Spleen (tissue), 11 donors: ENCODE results near the gene NRARP. TPM values are rescaled to one million over a fixed set of nuclear protein-coding genes. Genes with fewer than 3 reads are reported as not detected.

Experiments
- DNase-seq: peaks from one replicate; pipeline ENCODE4 v3.0.0-alpha.2; 2020
- H3K27ac ChIP-seq, 8 donors: fragments of 200-600 bp; sonication (generic) in 7 of 8; 1 replicate in 4 of 8; 2 replicates in 4 of 8; pipeline versions ENCODE4 v1.5.0 to v1.8.0; 2016 to 2021; ENCODE audit warnings: inconsistent platforms in 4 of 8, mild to moderate bottlenecking in 4 of 8, moderate library complexity in 1 of 8
- H3K27me3 ChIP-seq, 7 donors: fragments of 200-600 bp; sonication (generic) in 6 of 7; replicated peaks in 1 of 7; 1 replicate in 4 of 7; 2 replicates in 3 of 7; pipeline versions ENCODE4 v1.5.0 to v1.8.0; 2016 to 2021; ENCODE audit warnings: inconsistent platforms in 3 of 7, mild to moderate bottlenecking in 1 of 7
- H3K36me3 ChIP-seq, 6 donors: fragments of 200-600 bp; sonication (generic) in 5 of 6; 1 replicate in 4 of 6; 2 replicates in 2 of 6; pipeline versions ENCODE4 v1.5.0 to v1.8.0; 2016 to 2021; ENCODE audit warnings: inconsistent platforms in 2 of 6
- H3K4me1 ChIP-seq, 6 donors: fragments of 200-600 bp; sonication (generic) in 5 of 6; 1 replicate in 3 of 6; 2 replicates in 3 of 6; pipeline versions ENCODE4 v1.5.0 to v1.8.0; 2016 to 2021; ENCODE audit warnings: inconsistent platforms in 3 of 6
- H3K4me3 ChIP-seq, 8 donors: fragments of 200-600 bp; sonication (generic) in 7 of 8; 1 replicate in 4 of 8; 2 replicates in 4 of 8; pipeline versions ENCODE4 v1.5.0 to v1.8.0; 2016 to 2021; ENCODE audit warnings: inconsistent platforms in 4 of 8, mild to moderate bottlenecking in 4 of 8, moderate library complexity in 2 of 8
- H3K9me3 ChIP-seq, 8 donors: fragments of 200-600 bp; sonication (generic) in 7 of 8; 1 replicate in 4 of 8; 2 replicates in 4 of 8; pipeline versions ENCODE4 v1.5.0 to v1.8.0; 2016 to 2021; ENCODE audit warnings: inconsistent platforms in 4 of 8
- CTCF ChIP-seq, 11 experiments: fragments of 200-600 bp in 7 of 11; fragments of 450-650 bp in 4 of 11; sonication (generic) in 4 of 11; IDR thresholded peaks in 8 of 11; conservative IDR thresholded peaks in 3 of 11; 1 replicate in 7 of 11; 2 replicates in 4 of 11; pipeline versions ENCODE4 v1.4.0 to v1.8.0; 2016 to 2021; ENCODE audit warnings: antibody characterized with exemption in 11 of 11, inconsistent platforms in 4 of 11, mild to moderate bottlenecking in 1 of 11
- POLR2A ChIP-seq, 3 donors: fragments of 450-650 bp; IDR thresholded peaks; one replicate each; pipeline ENCODE4 v1.5.1; 2017; ENCODE audit warnings: antibody characterized with exemption in 3 of 3, mild to moderate bottlenecking in 1 of 3
- POLR2AphosphoS5 ChIP-seq, 3 donors: sonication (generic); formaldehyde crosslinking; IDR thresholded peaks; one replicate each; pipeline ENCODE4 v1.5.1; 2017; ENCODE audit warnings: antibody characterized with exemption in 3 of 3
- WGBS, 5 donors: extraction: QIAGEN DNeasy Blood & Tissue Kit in 3 of 5; methylation state at CpG; one replicate each; pipeline versions ENCODE4 v1.1.5 to v1.1.7; 2013 to 2018; 5-methylcytosine and 5-hydroxymethylcytosine counted together
- intact Hi-C: fragments of 100-400 bp; cut with DNase I; formaldehyde crosslinking; loops from one replicate; pipeline ENCODE4 v1.15.0; 2023; ENCODE audit warnings: low total_unique reads
- polyA plus RNA-seq, 3 donors: library from polyadenylated mRNA; stranded (reverse); fragments of 200-250 nt; gene quantifications; one replicate each; pipeline ENCODE4 v1.2.1, GENCODE V29; 2013
- total RNA-seq, 7 donors: library from RNA; depleted of rRNA in 3 of 7; stranded (reverse); fragments of >200 nt in 3 of 7; fragmentation: NEBNext Ultra II Directional in 4 of 7; extraction: Animal tissue kit (Norgen Biotek cat#: 25700) in 4 of 7; gene quantifications; one replicate each; pipeline versions ENCODE4 v1.1.0 to v1.2.1, GENCODE V29; 2016 to 2021
- donor health status: healthy with polysubstance abuse.
- donor health status: DM: no; HTN: no; CAD: no; lungs with moderate emphysema.
- donor health status: DM: no; HTN: no; CAD: no.
- donor health status: Bipolar disorder and iron deficiency.
- donor health status: healthy.
- donor health status: DM: no; HTN: no; CAD: no.
- donor health status: DM: yes; HTN: yes; CAD: no.

The NRARP gene
- total and polyA plus RNA-seq, 10 donors, result 0.37 to 24.4 (median 8.0) TPM

- Histone ChIP-seq H3K9me3 (no peaks in the 10 kb centered on the region), H3K4me1 (peaks cover 0 to 24% (median 14%) of the 10 kb centered on the region in 6 donors), H3K27ac (no peak overlapping the region), H3K4me3 (no peak overlapping the region), H3K36me3 (no peaks in the 10 kb centered on the region), H3K27me3 (no peaks in the 10 kb centered on the region)
- no peak for DNase-seq
- WGBS, 5 donors, result 60 to 87% (median 79%) methylated on average over 10 to 18 of the region's 18 CpGs
- TF ChIP-seq CTCF (IDR thresholded peaks at IDR 0.05 in 8 of 11, conservative IDR thresholded peaks at IDR 0.05 in 3 of 11), result no peak
- TF ChIP-seq POLR2A (IDR thresholded peaks at IDR 0.05), result no peak
- TF ChIP-seq POLR2AphosphoS5 (IDR thresholded peaks at IDR 0.05), result no peak
- intact Hi-C loops, result no loop called here
These were observed 51.5 kb downstream of the NRARP start for GRCh38 chr9:137250329-137251193.

Other genes starting within 250 kb of the NRARP start
- gene ENTPD2, start 248.2 kb downstream of the NRARP start, total RNA-seq, result under 1 TPM in 2 of 7 donors, not detected in 5; 0.32 to 0.40 TPM
- under 1 TPM in 2 of 3 donors, not detected in 1; 0.11 to 0.58 TPM for gene ENTPD2, start 248.2 kb downstream of the NRARP start, polyA plus RNA-seq
- 1 to 10 TPM; 2.1 to 6.5 (median 3.0) TPM for gene SAPCD2, start 231.7 kb downstream of the NRARP start, total RNA-seq
- 1 to 10 TPM in 2 of 3 donors, under 1 TPM in 1; 0.76 to 2.5 (median 2.4) TPM for gene SAPCD2, start 231.7 kb downstream of the NRARP start, polyA plus RNA-seq
- 10 to 100 TPM; 19.5 to 35.9 (median 28.6) TPM for gene UAP1L1, start 224.8 kb downstream of the NRARP start, total RNA-seq
- 10 to 100 TPM; 12.5 to 29.7 (median 24.6) TPM for gene UAP1L1, start 224.8 kb downstream of the NRARP start, polyA plus RNA-seq
- gene MAN1B1, start 215.3 kb downstream of the NRARP start, total RNA-seq, result 10 to 100 TPM; 43.2 to 67.9 (median 51.7) TPM
- gene MAN1B1, start 215.3 kb downstream of the NRARP start, polyA plus RNA-seq, result 100 to 1,000 TPM in 1 of 3 donors, 10 to 100 TPM in 2; 49.6 to 112 (median 90.0) TPM
- gene DPP7, start 187.5 kb downstream of the NRARP start, total RNA-seq, result 100 to 1,000 TPM; 105 to 250 (median 166) TPM
- gene DPP7, start 187.5 kb downstream of the NRARP start, polyA plus RNA-seq, result 100 to 1,000 TPM; 342 to 536 (median 501) TPM
- under 1 TPM in 1 of 7 donors, not detected in 6; 0.70 TPM for gene GRIN1, start 163.1 kb downstream of the NRARP start, total RNA-seq
- under 1 TPM; 0.03 to 0.07 (median 0.03) TPM for gene GRIN1, start 163.1 kb downstream of the NRARP start, polyA plus RNA-seq
- gene LRRC26, start 132.2 kb downstream of the NRARP start, total RNA-seq, result under 1 TPM in 2 of 7 donors, not detected in 5; 0.28 to 0.60 TPM
- under 1 TPM in 1 of 3 donors, not detected in 2; 0.06 TPM for gene LRRC26, start 132.2 kb downstream of the NRARP start, polyA plus RNA-seq
- not detected for gene TMEM210, start 130.2 kb downstream of the NRARP start, total RNA-seq
- gene TMEM210, start 130.2 kb downstream of the NRARP start, polyA plus RNA-seq, result not detected
- gene ANAPC2, start 113.7 kb downstream of the NRARP start, total RNA-seq, result 10 to 100 TPM; 38.4 to 93.0 (median 62.2) TPM
- gene ANAPC2, start 113.7 kb downstream of the NRARP start, polyA plus RNA-seq, result 10 to 100 TPM; 27.8 to 67.4 (median 48.5) TPM
- 10 to 100 TPM; 38.2 to 54.3 (median 43.0) TPM for gene SSNA1, start 113.6 kb downstream of the NRARP start, total RNA-seq
- gene SSNA1, start 113.6 kb downstream of the NRARP start, polyA plus RNA-seq, result 100 to 1,000 TPM in 1 of 3 donors, 10 to 100 TPM in 2; 82.0 to 109 (median 99.6) TPM
- 1 to 10 TPM; 6.3 to 9.6 (median 7.2) TPM for gene TPRN, start 101.5 kb downstream of the NRARP start, total RNA-seq
- 10 to 100 TPM in 1 of 3 donors, 1 to 10 TPM in 2; 4.5 to 10.7 (median 4.7) TPM for gene TPRN, start 101.5 kb downstream of the NRARP start, polyA plus RNA-seq
- 10 to 100 TPM; 28.4 to 37.9 (median 34.6) TPM for gene TMEM203, start 96.6 kb downstream of the NRARP start, total RNA-seq
- gene TMEM203, start 96.6 kb downstream of the NRARP start, polyA plus RNA-seq, result 10 to 100 TPM; 37.4 to 50.1 (median 44.9) TPM
- gene NDOR1, start 96.6 kb downstream of the NRARP start, total RNA-seq, result 10 to 100 TPM; 14.2 to 28.7 (median 21.6) TPM
- 10 to 100 TPM in 1 of 3 donors, 1 to 10 TPM in 2; 6.3 to 21.7 (median 9.0) TPM for gene NDOR1, start 96.6 kb downstream of the NRARP start, polyA plus RNA-seq
- 1 to 10 TPM; 1.2 to 6.2 (median 2.4) TPM for gene RNF208, start 80.0 kb downstream of the NRARP start, total RNA-seq
- 1 to 10 TPM; 2.3 to 5.4 (median 2.9) TPM for gene RNF208, start 80.0 kb downstream of the NRARP start, polyA plus RNA-seq
- gene CYSRT1, start 77.1 kb downstream of the NRARP start, total RNA-seq, result under 1 TPM in 2 of 7 donors, not detected in 5; 0.36 to 0.94 TPM
- gene CYSRT1, start 77.1 kb downstream of the NRARP start, polyA plus RNA-seq, result under 1 TPM; 0.55 to 0.70 (median 0.64) TPM
- not detected for gene RNF224, start 74.8 kb downstream of the NRARP start, total RNA-seq
- gene RNF224, start 74.8 kb downstream of the NRARP start, polyA plus RNA-seq, result not detected
- gene SLC34A3, start 71.4 kb downstream of the NRARP start, total RNA-seq, result not detected
- gene SLC34A3, start 71.4 kb downstream of the NRARP start, polyA plus RNA-seq, result not detected
- gene TUBB4B, start 61.0 kb downstream of the NRARP start, total RNA-seq, result 100 to 1,000 TPM in 4 of 7 donors, 10 to 100 TPM in 3; 55.1 to 137 (median 102) TPM
- 100 to 1,000 TPM in 2 of 3 donors, 10 to 100 TPM in 1; 59.6 to 112 (median 107) TPM for gene TUBB4B, start 61.0 kb downstream of the NRARP start, polyA plus RNA-seq
- gene STPG3, start 51.0 kb downstream of the NRARP start, total RNA-seq, result not detected
- not detected for gene STPG3, start 51.0 kb downstream of the NRARP start, polyA plus RNA-seq
- gene NELFB, start 46.9 kb downstream of the NRARP start, total RNA-seq, result 10 to 100 TPM; 27.7 to 46.8 (median 39.9) TPM
- gene NELFB, start 46.9 kb downstream of the NRARP start, polyA plus RNA-seq, result 10 to 100 TPM; 26.6 to 49.7 (median 28.0) TPM
- gene TOR4A, start 24.5 kb downstream of the NRARP start, total RNA-seq, result 10 to 100 TPM; 23.1 to 39.9 (median 29.4) TPM
- 10 to 100 TPM in 1 of 3 donors, 1 to 10 TPM in 2; 3.2 to 10.8 (median 5.1) TPM for gene TOR4A, start 24.5 kb downstream of the NRARP start, polyA plus RNA-seq
- 10 to 100 TPM; 14.5 to 52.8 (median 29.8) TPM for gene EXD3, start 120.9 kb upstream of the NRARP start, total RNA-seq
- gene EXD3, start 120.9 kb upstream of the NRARP start, polyA plus RNA-seq, result 10 to 100 TPM; 15.6 to 62.3 (median 43.4) TPM
- 10 to 100 TPM in 2 of 7 donors, 1 to 10 TPM in 5; 1.9 to 15.0 (median 5.3) TPM for gene NOXA1, start 121.1 kb upstream of the NRARP start, total RNA-seq
- 10 to 100 TPM in 1 of 3 donors, 1 to 10 TPM in 2; 3.2 to 10.7 (median 7.8) TPM for gene NOXA1, start 121.1 kb upstream of the NRARP start, polyA plus RNA-seq
- under 1 TPM in 3 of 7 donors, not detected in 4; 0.26 to 0.37 (median 0.28) TPM for gene ENTPD8, start 139.1 kb upstream of the NRARP start, total RNA-seq
- under 1 TPM; 0.07 to 0.10 (median 0.09) TPM for gene ENTPD8, start 139.1 kb upstream of the NRARP start, polyA plus RNA-seq
- gene NSMF, start 157.1 kb upstream of the NRARP start, total RNA-seq, result 10 to 100 TPM; 21.8 to 39.0 (median 25.5) TPM
- 10 to 100 TPM; 21.8 to 49.3 (median 26.7) TPM for gene NSMF, start 157.1 kb upstream of the NRARP start, polyA plus RNA-seq
- gene PNPLA7, start 248.1 kb upstream of the NRARP start, total RNA-seq, result 10 to 100 TPM in 4 of 7 donors, 1 to 10 TPM in 3; 5.1 to 22.7 (median 11.3) TPM
- gene PNPLA7, start 248.1 kb upstream of the NRARP start, polyA plus RNA-seq, result 10 to 100 TPM in 2 of 3 donors, 1 to 10 TPM in 1; 8.4 to 19.9 (median 10.1) TPM
- 10 to 100 TPM; 20.5 to 38.1 (median 32.8) TPM for gene MRPL41, start 249.6 kb upstream of the NRARP start, total RNA-seq
- gene MRPL41, start 249.6 kb upstream of the NRARP start, polyA plus RNA-seq, result 10 to 100 TPM; 69.9 to 98.1 (median 84.9) TPM